ENCODE measurements around the gene DLK1.

DLK1 gene

DNA sequence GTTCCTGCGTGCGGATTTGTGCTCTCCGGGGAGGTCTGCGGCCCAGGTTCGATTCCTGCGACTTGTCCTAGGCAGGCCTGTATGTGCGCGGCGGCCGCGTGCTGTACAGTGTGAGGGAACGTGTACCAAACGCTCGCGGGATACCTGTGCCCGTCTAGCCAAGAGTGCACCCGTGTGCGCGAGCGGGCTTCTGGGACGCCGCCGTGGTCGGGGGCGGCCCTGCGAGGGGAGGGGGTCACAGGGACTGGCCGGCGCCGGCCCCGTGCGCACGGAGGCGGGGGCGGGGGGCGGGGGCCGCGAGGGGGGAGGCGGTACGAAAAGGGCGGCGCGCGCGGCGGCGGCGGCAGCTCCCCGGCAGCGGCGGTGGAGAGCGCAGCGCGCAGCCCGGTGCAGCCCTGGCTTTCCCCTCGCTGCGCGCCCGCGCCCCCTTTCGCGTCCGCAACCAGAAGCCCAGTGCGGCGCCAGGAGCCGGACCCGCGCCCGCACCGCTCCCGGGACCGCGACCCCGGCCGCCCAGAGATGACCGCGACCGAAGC, at the start of gene DLK1:
Gene DLK1, plus strand, starts transcription at position 343 of the 536 bp plus-strand sequence. Its CDS starts 177 bp downstream, at position 520.
- no peak for DNase-seq

- no peak for DNase-seq
Measured at GRCh38 chr14:100677152-100677551, 49.5 kb upstream of the DLK1 start.

GRCh38 chr14:100677554-100678468, 48.9 kb upstream of the DLK1 start:
- DNase-seq: no peak

GRCh38 chr14:100678469-100678828, 48.2 kb upstream of the DLK1 start:
- DNase-seq: no peak

DNA sequence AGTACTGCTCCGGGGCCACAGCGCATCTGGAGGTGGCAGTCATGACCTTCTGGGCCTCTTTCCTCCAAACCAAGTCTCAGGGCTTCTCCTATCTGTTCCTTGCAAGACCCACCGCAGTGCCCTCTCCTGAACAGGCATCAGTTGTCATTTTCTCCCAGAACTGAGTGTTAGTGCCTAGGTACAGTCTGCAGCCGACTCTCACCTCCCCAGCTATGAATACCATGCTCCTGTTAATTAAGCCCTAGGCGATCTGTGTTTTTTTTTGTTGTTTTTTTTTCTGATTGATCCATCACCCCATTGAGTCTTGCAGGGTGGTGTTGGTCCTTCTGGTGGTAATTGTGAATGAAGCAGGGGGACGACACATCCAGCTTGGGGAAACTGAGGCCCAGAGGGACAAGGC, 47.5 kb upstream of the DLK1 start:
- DNase-seq: no peak

DNA sequence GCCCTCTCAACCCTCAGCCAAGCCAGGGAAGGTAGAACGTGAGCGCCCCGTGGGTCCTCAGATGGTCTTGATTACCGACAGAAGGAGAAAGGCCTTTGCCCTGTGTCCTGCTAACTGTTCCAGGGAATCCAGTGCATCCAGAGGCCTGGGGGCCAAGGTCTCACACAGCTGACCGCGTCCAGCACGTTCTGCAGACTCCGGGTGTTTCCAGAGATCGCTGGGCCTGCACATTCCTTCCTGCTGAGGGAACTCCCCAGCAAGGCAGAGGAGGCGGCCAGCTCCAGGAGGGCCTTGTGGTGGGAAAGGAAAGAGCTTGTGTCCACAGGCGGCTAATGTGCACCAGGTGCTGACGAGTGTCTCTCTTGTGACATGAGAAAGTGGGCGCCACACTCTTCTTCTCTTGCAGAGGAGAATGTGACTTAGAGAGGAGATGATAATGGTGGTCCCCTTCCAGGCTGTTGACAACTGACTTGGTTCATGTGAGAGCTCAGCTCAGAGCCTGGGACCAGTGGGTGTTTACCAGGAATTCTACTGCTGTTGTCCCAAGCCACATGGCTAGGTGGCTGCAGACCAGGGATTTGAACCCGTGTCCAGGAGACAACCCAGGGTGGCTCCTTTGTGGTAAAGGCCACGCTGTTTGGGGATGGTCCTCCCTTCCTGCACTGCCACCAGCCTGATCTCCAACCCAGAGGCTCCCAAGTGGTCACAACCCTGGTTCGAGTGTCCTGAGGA, 46.8 kb upstream of the DLK1 start:
- DNase-seq: no peak

- DNase-seq: no peak
Measured at GRCh38 chr14:100680439-100681051, 46.1 kb upstream of the DLK1 start.

- DNase-seq: no peak
Measured at GRCh38 chr14:100681111-100681510, 45.6 kb upstream of the DLK1 start.

DNA sequence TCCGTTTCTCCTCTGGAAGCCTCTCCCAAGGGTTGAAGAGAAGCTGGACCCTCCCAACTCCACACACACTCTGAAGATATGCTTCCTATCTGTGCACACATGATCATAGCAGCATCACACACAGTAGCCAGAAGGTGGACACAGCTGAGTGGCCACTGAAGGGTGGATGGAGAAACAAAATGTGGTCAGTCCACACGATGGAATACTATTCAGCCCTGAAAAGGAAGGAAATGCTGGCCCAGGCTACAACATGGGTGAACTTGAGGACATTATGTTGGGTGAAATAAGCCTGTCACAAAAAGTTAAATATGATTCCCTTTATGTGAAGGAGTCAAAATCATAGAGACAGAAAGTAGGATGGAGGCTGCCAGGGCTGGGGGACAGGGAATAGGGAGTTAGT, 43.9 kb upstream of the DLK1 start:
- no peak for DNase-seq

- DNase-seq: no peak
Measured at GRCh38 chr14:100683578-100683977, 43.1 kb upstream of the DLK1 start.

DNA sequence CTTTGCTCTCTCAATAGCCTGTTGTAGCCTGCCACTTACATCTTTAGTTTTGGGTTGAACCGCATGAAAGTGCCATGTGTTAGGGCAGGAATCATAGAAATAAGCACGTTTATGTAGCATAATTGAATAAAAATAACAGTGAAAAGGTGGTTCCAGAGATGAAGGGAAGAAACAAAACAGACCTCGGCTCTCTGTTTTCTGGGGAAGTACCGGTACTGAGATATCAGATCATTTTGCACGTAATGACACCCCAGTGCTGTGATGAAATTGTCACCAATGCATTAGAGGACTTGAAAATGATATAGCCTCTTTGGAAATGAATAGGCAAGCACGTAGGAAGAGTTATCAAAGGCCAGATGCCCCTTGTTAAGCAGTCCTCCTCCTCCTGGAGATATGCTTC, 42.5 kb upstream of the DLK1 start:
- no peak for DNase-seq

- DNase-seq: no peak
Measured at GRCh38 chr14:100684961-100685360, 41.7 kb upstream of the DLK1 start.

- no peak for DNase-seq
Measured at GRCh38 chr14:100686858-100687257, 39.8 kb upstream of the DLK1 start.

DNA sequence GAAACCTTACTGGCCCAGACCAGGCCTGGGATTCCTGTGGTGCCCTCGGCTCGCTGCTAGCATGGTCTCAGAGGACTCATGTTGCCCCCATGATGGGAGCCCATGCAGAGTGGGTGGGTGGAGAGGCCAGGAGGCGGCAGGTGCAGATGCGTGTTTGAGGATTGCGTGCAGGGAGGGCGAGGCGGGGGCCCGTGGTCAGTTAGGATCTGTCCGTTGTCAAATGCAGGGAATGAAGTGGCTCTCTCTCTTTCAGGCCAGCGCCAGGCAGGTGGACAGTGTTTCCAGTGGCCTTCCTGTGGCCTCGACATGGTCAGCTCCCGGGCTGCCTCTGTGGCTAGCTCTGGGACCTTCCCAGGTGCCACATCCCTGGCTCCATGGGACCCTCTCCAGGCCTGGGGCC, 39.3 kb upstream of the DLK1 start:
- no peak for DNase-seq

DNA sequence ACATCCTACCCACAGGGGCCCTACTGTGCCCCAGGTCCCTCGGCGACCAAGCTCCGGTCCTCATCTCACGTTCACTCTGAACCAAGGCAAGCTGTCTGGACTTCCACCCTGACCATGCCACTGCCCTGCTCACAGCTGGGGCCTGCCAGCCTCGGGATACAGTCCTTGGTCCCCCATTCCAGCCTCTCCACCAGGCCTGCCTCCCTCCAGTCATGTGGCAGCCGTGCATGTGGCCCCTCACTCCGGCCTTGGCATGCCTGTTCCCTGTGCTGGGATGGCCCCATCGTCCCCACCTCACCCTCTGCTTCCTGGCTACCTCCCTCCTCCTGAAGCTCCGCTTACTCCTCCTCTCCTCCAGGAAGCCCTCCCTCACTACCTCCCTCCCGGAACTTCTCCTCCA, 38.6 kb upstream of the DLK1 start:
- DNase-seq: no peak

DNA sequence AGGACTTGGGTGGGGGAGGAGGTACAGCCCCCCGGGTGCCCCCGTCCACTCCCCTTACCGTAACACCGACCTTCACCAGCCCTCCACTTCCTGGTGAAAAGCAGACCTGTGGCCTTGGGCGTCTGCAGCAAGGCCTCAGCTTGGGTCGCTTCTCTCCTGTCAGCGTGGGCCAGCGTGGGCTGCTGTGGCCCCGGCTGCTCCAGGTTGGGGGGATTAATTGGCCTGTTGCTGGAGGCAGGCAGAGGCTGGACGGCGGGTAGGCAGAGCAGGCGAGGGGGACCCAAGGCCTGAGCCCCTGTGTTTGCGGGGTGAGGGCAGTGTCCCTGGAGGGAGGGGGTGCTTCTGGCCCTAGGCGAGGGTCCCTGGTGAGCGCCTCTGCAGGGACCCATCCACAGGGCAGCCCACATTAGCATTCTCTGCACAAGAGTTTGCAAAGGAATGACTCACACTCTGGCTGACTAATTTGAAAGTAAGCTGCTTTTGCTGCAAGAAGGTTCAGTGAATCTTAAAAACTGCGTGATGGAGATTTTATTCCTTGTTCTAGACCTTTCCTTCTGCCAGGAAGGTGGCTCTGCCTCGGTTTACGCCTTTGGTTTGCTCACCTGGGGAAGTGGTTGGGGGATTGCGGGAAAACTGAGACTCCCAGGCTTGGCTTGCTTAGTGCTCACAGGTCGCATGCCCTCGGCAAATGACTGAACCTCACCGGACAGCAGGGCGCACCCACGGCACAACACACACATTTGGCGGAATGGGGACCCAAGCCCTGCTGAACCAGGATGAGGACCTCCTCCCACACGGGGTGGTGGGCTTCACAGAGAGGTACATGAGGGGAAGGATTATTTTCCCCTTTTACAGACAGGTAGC, 37.9 kb upstream of the DLK1 start:
- DNase-seq: no peak

GRCh38 chr14:100690672-100691071, 36.0 kb upstream of the DLK1 start:
- no peak for DNase-seq

- no peak for DNase-seq
Measured at GRCh38 chr14:100691395-100692056, 35.2 kb upstream of the DLK1 start.

DNA sequence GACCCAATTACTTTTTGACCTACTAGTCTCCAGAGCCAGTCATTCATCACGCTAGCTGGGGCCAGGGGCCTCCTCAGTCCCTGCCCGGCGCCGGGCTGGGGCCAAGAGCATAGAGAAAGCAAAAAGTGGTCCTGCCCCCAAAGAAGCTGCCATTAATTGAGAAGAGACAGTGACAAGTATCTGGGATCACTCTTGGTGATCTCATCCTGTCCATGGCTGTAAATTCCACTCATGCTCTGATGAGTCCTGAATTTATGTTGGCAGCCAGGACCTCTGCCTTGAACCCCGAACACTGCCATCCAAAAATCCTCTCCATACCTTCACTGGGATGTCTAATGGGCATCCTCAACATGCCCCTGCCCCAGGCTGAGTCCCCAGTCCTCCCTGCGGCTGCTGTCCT, 34.4 kb upstream of the DLK1 start:
- no peak for DNase-seq

DNA sequence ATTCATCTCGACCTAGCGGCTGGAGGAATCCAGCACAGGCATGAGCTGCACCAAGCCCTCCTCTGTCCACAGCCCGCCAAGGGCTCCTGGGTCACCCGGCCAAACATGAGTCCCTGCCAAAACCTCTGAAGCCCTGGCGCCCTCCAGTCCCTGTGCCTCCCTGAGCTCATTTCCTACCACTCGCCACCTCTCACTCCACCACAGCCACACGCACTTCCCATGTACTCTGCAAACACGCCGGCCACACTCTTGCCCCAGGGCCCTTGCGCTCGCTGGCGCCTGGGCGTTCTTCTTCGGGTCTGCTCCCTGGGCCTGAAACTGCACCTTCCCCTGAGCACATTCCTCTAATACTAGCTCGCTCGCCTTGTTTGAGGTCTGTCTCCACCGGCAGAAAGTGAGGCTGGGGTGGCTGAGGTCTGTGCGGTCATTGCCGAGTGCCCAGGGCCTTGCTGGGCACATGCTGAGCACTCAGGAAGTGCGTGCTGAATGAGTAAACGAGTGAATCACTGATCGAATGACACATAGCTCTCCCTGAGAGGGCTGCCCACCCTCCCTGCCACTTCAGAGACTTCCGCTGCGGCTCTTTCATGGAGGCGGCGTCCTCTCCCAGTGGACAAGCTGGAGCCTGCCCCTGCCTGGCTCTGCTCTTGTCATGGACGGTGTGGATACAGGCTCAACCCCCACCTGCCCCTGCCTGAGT, 33.7 kb upstream of the DLK1 start:
- no peak for DNase-seq

DNA sequence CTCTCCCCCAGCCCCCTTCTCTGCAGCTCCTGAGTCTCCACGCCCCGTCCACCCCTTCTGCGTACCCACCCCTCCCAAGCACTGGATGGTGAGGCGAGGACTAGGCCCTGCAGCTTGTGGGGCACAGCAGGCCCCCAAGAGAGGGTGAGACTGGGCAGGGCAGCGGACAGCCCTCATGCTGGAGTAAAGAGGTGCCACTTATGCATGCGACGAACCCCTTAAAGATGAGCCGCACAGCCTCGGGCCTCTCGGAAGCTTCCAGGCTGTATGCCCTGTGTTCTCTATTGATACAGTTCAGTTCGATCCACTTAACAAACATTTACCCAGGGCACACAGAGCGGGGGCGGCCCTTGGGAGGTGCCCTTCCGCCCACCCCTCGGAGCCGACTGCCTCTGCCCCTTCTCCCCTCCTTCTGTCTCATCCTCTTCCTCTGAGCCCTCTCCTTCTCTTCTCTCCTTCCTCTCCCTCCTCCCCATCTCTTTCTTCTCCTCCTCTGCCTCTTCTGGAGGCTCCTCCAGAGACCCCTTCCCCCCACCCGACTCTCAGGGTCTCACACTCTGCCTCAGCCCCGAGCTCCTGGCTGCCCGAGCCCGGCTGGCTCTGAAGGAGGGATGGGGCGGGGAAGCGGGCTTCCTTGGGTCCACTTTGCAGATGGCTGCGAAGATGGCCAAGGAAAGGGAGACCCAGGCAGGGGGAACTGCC, 32.7 kb upstream of the DLK1 start:
- no peak for DNase-seq

All from CD4-positive, alpha-beta T cell treated with Interleukin-17A for 4 hours (primary cell).